CD4-positive, alpha-beta T cell treated with Interleukin-4 for 1 hour (primary cell): Measurements from ENCODE around the gene YWHAE.
"Not testable (repeated sequence)": the region's sequence is repeated elsewhere in the genome, so short reads cannot be mapped to it uniquely, and the experiment has no call there.

ENCODE experiments used
- DNase-seq, 2 donors: peaks; one replicate each; pipeline ENCODE4 v3.0.0-alpha.2; 2020 to 2022

YWHAE gene

DNA sequence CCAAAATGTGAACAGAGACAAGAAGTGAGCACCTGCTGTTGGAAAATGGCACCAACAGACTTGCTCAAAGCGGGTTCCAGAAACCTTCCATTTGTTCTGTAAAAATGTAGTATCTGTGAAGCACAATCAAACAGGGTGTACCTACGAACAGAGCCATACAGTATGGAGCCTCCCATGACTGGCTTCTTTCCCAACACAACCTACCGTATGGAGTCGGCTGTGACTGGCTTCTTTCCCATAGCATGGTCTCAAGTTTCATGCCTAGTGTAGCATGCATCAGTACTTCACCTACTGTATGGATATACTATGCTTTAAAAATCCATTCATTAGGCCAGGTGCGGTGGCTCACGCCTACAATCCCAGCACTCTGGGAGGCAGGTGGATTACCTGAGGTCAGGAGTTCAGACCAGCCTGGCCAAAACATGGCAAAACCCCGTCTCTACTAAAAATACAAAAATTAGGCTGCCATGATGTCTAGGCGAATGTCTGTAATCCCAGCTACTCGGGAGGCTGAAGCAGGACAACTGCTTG, 26.2 kb downstream of the YWHAE start:
- no peak for DNase-seq

DNA sequence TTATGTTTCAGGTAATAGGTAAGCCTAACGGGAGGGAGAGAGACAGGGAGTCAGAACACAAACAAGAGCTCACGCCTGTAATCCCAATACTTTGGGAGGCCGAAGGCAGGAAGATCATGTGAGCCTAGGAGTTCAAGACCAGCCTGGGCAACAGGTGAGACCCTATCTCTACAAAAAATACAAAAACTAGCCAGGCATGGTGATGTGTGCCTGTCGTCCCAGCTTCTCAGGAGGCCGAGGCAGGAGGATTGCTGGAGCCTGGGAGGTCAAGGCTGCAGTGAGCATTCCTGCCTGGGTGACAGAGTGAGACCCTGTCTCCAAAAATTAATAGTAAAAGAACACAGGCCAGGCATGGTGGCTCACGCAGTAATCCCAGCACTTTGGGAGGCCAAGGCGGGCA, 27.4 kb downstream of the YWHAE start:
- DNase-seq = no peak

DNA sequence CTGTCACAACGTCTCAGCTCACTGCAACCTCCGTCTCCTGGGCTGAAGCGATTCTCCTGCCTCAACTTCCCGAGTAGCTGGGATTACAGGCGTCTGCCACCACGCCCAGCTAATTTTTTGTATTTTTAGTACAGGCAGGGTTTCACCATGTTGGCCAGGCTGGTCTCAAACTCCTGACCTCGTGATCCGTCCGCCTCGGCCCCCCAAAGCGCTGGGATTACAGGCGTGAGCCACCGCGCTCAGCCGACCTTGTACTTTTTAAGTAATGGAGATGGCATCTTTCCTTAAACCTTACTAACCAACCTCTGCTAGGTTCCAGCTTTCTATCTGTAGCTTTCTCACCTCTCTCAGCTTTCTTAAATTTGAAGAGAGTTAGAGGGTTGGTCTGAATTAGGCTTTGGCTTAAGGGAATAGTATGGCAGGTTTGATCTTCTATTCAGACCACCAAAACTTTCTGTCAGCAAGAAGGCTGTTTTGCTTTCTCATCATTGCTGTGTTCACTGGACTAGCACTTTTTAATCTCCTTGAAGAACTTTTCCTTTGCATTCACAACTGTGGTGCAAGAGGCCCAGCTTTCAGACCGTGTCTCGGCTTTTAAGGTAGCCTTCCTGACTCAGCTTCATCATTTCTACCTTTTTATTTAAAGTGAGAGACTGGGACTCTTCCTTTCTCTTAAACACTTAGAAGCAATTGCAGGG, 28.0 kb downstream of the YWHAE start:
- DNase-seq = no peak

DNA sequence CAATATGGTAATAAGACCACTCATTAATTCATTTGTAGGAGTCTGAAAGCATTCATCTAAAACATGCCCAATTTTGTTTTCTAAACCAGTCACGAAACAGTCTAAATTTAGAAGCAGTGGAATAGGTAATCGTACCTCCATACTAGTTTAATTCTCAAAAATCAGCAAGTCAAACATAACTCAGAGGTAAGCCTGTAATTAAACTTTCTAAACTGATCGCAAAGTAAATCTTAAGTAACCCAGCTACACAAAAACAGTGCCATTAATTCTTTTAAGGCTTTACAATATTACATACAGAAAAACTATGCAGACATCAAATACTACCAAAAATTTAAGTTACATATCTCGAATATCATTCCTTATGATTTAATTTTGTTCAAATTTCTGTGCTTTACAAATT, 31.4 kb downstream of the YWHAE start:
- no peak for DNase-seq

DNA sequence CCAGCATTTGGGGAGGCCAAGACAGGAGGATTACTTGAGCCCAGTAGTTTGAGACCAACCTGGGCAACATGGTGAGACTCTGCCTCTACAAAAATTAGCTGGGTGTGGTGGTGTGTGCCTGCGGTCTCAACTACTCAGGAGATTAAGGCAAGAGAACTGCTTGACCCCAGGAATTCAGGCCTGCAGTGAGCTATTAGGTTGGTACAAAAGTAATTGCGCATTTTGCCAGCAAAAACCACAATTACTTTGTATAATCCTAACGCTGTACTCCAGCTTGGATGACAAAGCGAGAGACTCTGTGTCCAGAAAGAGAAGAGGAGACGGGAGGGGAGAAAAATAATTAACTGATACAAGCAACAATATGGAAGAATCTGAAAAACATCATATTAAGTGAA, 32.7 kb downstream of the YWHAE start:
- DNase-seq = no peak

DNA sequence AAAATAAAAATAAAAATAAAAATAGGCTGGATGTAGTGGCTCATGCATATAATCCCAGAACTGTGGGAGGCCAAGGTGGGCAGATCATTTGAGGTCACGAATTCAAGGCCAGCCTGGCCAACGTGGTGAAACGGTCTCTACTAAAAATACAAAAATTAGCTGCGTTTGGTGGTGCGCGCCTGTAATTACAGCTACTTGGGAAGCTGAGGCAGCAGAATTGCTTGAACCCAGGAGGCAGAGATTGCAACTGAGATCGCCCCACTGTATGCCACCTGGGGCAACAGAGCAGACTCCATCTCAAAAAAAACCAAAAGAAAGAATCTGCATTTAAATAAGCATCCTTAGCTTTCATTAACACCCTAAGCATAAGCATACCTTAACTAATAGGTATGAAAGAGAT, 33.8 kb downstream of the YWHAE start:
- no peak for DNase-seq

DNA sequence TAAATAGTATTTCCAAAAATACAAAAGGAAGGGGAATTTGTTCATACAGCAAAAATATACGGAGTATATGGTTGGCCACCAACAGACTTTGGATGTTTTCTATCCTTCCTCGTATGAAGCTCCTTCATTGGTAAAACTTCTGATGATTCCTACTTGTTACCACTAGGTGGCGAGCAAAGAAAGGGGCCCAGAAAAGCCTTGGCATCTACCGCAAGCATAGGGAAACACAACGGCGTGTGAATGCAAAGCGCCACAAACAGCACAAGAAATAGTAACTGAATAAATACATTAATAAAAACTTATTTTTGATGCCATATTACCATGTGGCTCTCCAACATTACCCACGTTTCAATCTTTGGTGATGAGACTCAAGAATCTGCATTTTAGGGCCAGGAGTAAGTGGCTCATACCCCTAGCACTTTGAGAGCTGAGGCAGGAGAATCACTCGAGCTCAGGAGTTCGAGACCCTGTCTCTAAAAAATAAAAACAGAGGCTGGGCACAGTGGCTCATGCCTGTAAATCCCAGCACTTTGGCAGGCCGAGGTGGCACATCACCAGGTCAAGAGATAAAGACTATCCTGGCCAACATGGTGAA, 34.5 kb downstream of the YWHAE start:
- peak; percentile 75 to 86 for DNase-seq

DNA sequence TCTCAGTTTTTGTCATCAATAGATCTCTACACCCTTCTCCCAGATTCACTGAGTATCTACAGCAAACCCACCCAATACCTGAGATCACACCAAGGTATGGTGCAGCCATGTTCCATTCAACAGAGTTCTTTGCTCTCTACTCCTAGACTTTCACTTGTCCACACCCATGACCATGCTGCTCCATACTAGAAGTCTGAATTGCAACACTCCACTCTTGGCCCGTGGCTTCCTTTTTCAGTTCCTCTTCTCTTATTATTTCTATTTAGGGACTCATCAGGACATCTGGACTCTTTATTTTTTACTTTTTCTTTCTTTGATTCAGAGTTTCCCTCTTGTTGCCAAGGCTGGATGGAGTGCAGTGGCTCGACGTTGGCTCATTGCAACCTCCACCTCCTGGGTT, 37.1 kb downstream of the YWHAE start:
- peak in 1 of 2 donors; percentile 42 for DNase-seq

DNA sequence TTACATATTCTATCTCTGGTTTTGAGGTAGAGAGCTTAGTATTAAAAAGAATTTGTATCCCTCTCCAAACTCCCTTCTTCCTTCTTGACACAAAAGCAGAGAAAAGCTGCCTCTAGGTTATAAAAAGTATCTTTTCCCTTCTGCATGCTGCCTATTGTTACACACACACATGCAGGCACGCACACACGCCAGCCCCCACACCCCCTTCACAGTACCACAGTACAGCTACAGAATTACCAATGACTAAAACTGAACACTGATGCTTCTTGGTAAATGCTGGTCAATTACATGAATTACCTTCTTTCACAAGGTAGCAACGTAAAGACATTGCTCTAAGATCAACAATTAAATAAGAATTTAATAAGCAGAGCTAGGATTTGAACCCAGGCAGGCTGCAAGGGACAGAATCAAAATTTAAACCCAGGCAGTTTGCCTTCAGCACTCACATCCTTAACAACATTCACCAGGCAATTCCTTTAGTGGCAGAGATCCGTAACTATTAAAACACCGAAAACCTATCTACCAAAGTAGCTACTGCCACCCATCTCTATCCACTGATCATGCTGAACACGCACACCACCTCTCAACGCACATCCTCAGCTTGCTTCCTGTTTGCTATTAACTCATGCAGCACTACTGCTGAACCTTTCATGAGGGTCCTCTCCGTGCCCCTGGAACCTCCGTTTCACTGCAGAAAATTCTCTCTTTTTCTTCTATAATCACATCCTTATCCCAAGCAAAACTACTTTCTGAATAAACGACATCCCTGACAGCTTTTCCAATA, 37.8 kb downstream of the YWHAE start:
- peak; percentile 38 to 39 for DNase-seq

DNA sequence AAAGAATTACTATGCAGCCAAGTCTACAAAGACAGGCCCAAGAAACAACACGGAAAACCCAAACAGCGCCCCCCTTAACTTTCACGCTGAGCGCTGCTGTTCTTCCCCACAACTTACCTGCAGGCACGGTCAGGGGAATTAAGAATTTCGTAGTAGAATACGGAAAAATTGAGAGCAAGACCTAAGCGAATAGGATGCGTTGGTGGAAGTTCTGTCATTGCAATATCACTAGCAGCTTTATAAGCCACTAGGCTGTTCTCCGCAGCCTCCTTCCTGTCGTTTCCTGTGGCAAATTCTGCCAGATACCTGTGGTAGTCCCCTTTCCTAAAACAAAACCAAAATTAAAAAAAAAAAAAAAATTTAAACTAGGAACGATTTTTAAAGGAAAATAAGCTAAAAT, 39.0 kb downstream of the YWHAE start:
- peak in 1 of 2 donors; percentile 46 for DNase-seq

DNA sequence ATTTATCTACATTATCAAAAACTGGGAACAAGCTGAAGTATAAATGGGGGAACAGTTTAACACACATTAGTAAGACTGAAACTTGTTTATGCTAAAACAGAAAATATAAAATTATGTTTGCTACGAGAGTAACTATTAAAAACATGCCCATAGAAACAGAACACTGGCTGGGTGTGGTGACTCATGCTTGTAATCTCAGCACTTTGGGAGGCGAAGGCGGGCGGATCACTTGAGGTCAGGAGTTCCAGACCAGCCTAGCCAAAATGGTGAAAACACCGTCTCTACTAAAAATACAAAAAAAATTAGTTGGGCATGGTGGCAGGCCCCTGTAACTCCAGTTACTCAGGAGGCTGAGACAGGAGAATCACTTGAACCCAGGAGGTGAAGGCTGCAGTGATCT, 39.7 kb downstream of the YWHAE start:
- not testable (repeated sequence) for DNase-seq

DNA sequence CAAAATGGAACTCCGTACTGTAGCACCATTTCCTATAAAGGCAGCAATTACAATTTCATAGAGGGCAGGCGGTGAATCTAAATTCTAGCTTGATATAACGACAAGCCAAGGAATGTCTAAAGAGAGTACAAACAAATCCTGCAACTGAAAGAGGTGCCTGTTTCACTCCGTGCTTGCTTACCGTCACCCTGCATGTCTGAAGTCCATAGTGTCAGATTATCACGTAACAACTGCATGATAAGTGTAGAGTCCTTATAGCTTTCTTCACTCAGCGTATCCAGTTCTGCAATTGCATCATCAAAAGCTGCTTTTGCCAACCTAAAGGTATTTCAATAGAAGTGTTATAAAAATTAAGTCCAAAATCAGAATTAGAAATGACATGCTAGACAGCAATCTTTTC, 46.0 kb downstream of the YWHAE start:
- no peak for DNase-seq

DNA sequence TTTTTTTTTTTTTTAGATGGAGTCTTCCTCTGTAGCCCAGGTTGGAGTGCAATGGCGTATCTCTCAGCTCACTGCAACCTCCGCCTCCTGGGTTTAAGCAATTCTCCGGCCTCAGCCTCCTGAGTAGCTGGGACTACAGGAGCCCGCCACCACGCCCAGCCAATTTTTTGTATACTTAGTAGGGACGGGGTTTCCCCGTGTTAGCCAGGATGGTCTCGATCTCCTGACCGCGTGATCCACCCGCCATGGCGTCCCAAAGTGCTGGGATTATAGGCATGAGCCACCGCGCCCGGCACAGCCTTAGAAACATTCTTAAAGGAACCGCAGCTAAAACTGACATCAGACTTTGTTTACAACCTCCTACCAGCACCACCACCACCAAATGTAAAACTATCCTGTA, 47.5 kb downstream of the YWHAE start:
- not testable (repeated sequence) for DNase-seq

DNA sequence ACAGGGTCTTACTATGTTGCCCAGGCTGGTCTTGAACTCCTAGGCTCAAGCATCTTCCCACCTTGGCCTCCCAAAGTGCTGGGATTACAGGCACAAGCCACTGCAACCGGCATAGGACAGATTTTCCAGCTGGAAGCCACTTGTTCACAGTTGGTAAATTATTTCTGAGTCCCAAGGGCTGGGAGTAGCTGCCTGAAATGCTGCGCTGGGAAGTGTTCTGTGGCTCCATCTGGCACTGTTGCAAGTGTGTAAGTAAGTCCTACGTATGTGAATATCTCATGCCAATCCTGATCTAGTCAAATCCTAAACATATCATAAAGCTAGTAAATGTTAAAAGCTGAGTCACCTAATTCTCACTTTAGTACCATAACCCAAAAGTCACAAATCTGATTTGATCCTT, 48.1 kb downstream of the YWHAE start:
- no peak for DNase-seq

DNA sequence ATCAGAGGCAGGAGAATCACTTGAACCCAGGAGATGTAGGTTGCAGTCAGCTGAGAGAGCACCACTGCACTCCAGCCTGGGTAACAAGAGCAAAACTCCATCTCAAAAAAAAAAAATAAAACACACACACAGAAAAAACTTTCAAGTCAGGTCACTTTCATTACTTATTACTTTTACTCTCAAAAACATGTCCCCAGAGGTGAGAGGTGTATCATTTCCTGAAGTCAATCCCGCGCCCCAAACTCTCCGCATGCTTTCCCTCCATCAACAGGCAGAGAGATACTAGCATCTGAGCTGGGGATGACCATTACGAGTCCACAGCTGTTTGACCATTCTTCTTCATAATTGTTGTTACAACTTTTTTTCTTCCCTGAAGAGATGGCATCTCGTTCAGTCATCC, 48.7 kb downstream of the YWHAE start:
- DNase-seq = no peak

DNA sequence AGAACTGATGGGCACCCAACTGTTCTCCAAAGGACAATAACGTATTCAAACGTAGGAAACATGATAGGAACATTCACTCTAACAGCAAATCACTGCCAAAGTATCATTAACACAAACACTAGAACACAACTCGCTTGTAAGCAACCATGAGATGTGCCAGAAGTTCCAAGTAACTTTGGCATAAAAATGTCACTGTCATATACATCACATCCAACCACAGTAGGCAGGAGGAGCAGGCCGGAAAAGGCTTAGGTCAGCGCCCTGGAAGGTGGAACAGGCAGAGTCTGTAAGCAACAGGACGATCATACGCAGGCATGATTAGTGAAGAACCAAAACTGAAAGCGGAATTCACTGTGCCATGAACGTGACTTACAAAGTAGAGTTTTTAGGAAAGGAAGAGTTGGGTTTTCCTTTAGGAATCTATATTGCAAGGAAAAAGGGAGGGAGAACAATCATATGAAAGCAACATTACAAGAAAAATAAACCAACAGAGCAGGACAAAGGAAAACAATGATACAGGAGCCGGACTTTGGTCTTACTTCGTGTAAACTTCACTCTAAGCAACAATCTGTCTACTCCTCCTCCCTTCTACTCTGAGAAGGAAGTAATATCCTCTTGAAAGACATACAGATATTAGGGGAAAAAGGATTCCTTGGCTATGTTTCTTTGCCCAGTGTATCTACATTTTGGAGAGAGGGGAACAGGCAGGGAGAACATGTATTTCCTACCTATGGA, 52.3 kb downstream of the YWHAE start:
- peak in 1 of 2 donors; percentile 37 for DNase-seq

DNA sequence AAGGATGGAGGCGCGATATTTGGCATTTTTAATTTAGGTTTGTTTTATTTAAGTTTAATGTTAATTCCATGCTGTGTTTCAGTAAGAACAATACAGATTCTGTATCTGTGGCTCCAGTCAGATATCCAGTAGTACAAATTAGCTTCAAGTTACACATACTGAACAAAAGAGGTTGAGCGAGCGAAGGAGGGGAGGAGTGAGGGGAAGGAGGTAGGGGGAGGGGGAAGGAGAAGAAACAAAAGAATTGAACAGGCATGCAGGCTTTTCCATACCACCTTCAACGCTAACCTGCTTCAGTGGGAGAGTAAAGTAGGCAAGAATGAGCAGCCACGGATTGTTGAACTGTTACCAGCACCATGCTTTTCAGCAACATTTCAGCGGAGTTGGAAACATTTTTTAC, 55.5 kb downstream of the YWHAE start:
- DNase-seq = no peak

DNA sequence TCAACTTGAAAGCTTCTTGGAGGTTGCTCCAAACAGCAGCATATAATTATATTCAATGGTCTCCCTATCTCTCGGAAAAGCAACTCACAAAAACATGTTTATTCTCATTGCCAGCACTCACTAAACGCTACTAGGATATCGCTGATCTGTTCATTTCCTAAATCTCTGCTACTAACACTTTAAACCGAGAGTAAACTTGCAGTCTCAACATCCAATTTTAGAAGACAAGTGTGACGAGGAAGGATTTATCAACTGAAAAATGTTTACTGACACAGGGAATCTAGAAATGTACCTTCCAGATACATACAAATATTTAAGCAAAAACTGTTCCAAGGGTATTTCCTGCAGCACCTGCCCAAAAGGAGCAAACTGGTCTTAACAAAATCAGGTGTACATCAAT, 56.5 kb downstream of the YWHAE start:
- no peak for DNase-seq

DNA sequence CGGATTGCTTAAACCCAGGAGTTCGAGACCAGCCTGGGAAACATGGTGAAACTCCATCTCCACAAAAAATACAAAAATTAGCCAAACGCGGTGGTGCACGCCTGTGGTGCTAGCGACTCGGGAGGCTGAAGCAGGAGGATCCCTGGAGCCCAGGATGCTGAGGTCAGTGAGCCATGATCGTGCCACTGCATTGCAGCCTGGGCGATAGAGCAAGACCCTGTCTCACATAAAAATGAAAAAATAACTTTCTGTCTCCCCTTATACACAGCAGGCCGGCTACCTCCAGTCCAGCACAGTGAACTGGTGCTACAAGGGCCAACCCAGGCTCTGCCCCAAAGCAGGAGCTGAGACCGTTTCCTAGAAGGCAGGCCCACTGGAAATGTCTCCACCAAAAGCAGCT, 59.7 kb downstream of the YWHAE start:
- no peak for DNase-seq

DNA sequence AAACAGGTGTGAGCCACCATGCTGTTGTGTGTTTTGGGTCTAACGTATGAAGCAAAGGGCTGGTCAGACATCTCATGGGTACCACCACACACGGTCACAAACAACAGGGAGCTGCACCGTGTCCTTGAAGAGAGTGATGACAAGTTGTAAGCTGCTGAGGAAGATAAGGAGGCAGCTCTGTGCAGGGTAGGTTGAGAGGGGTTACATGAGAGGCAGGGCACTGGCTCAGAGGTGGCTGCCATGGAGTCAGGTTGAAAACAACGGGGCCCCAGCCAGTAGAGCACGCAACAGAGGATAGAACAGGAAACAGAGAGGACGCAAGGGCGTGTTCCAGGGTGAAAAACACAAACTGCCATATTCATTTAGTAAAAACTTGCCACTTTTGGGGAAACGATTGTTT, 68.3 kb downstream of the YWHAE start:
- no peak for DNase-seq

DNA sequence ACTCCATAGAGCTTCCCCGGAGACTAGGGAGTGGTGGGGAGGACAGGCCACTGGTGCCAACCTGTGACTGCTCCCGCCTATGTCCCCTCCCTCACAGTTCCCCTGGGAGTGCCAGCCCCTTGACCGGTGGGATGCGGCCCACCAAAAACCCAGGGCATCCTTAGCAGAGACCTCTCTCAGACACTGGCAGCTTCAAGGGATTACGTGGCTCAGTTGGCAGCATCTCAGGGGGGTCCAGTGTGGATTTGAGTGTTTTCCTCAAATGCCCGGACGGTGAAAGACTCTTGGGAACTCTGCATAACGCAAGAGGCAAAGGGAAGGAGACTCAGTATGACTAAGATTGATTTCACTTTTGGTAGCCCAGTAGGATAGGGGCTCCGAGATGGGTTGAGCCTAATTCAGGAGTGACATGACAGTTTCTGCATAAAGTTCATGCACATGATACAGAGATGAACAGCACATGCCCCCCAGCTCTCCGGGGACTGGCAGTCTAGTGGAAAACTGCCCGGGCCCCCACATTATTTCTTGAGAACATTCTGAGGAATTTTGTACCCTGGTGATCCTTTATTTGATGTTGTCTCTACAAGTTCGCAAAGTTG, 70.2 kb downstream of the YWHAE start:
- DNase-seq = no peak

DNA sequence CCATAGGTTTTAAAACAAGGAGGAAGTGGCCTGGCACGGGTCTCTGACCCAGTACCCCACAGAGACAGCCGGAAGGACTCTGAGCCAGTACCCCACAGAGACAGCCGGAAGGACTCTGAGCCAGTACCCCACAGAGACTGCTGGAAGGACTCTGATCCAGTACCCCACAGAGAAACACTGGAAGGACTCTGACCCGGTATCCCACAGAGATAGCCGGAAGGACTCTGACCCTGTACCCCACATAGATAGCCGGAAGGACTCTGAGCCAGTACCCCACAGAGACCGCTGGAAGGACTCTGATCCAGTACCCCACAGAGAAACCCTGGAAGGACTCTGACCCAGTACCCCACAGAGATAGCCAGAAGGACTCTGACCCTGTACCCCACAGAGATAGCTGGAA, 71.6 kb downstream of the YWHAE start:
- no peak for DNase-seq

DNA sequence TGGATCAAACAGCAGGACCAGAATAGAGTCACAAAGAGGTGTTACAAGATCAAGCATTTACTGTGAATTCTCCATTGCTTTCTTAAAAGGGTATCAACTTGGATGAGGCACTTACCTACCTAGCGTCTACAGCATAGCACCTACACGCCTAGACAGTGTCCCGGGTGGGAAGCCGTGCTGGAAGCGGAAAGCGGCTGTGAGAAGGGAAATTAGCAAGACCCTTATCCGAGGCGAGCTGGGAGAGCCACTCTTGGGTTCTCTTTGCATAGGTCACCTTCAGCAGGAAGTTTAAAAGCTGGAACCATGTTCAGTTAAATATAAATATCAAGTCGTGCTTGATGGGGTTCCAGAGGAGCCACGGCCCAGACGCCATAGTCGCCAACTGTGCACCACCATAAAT, 74.3 kb downstream of the YWHAE start:
- no peak for DNase-seq
